ENCODE data around the gene HEPN1.

HEPN1 gene

DNA sequence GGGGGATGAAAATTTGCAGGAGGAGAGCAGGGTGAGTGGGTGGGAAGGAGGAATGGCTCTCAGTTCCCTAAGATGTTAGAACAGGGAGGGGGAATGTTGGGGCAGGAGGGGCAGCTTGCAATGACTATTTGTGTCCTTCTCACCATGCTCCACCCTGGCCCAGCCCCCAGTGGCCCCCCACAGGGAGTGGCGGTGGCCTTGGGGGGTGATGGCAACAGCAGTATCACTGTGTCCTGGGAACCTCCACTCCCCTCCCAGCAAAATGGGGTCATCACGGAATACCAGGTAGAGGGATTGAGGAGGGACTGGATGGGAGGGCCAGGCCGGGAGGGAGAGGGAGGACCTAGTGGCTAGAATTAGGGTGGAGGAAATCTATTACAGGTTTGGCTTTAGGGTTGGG lies 43.6 kb upstream of the HEPN1 start:
- no CpG with 5 or more reads among the region's 3 CpGs for WGBS, 2 donors (ENCODE audit: extremely low coverage in 2 of 2, insufficient read length in 2 of 2, insufficient replicate concordance in 1 of 2)
- H3K9me3 ChIP-seq (replicated peaks in 1 of 2; ENCODE audit: control insufficient read depth in 2 of 2, insufficient read depth in 1 of 2, low read depth in 1 of 2, low read length in 2 of 2), result no peaks in the 10 kb centered on the region
- DNase-seq (ENCODE audit: low spot score), result no peak
- peak overlapping the region; percentile 52 for H3K18ac ChIP-seq (ENCODE audit: low read length)
- H2BK12ac ChIP-seq (ENCODE audit: low read length), result peak overlapping the region; percentile 63
- no peak overlapping the region for H3K9ac ChIP-seq (ENCODE audit: low read depth, low read length, poor library complexity)
- H3K4me3 ChIP-seq (ENCODE audit: low read length in 2 of 2), result peak overlapping the region in 1 of 2 donors; percentile 72
- H3K4ac ChIP-seq (ENCODE audit: low read length), result no peak overlapping the region
- no peak overlapping the region for H3K23ac ChIP-seq (ENCODE audit: low read depth, low read length, poor library complexity)
- peak overlapping the region; percentile 100 for H2AFZ ChIP-seq (ENCODE audit: low read length)
- no peak overlapping the region for H3K27ac ChIP-seq (replicated peaks; ENCODE audit: low read length)
- H3K36me3 ChIP-seq (replicated peaks in 1 of 2; ENCODE audit: control insufficient read depth in 2 of 2, insufficient read depth in 2 of 2, low read length in 2 of 2), result no peaks in the 10 kb centered on the region
- H2BK15ac ChIP-seq (ENCODE audit: low read length), result peak overlapping the region; percentile 90
- peaks cover 0 to 55% (median 36%) of the 10 kb centered on the region in 3 experiments for H3K27me3 ChIP-seq (ENCODE audit: control insufficient read depth in 3 of 3, insufficient read depth in 3 of 3, low read depth in 1 of 3, low read length in 3 of 3)
- peak overlapping the region; percentile 3 for H2AK5ac ChIP-seq (ENCODE audit: low read depth, low read length)
- peak overlapping the region; percentile 91 for H3K4me2 ChIP-seq (ENCODE audit: insufficient read depth, low read length, poor library complexity, severe bottlenecking)
- no peak overlapping the region for H4K91ac ChIP-seq (ENCODE audit: low read depth, low read length, poor library complexity)
- peaks cover 2 to 11% of the 10 kb centered on the region in 2 donors for H3K4me1 ChIP-seq (ENCODE audit: control insufficient read depth in 2 of 2, insufficient read depth in 1 of 2, low read depth in 1 of 2, low read length in 2 of 2)
- H4K8ac ChIP-seq (ENCODE audit: low read depth, low read length), result no peak overlapping the region
- no peak overlapping the region for H3K14ac ChIP-seq (ENCODE audit: low read length)
- H2BK120ac ChIP-seq (ENCODE audit: low read depth, low read length), result no peak overlapping the region
- peak overlapping the region; percentile 91 for H2BK5ac ChIP-seq (ENCODE audit: low read length)
- peaks cover 2% of the 10 kb centered on the region for H3K79me1 ChIP-seq (ENCODE audit: low read depth, low read length)

GRCh38 chr11:124875943-124876817 lies 42.9 kb upstream of the HEPN1 start:
- Histone ChIP-seq H3K79me1 (ENCODE audit: low read depth, low read length) (peaks cover 2% of the 10 kb centered on the region), H3K27ac (replicated peaks; ENCODE audit: low read length) (peak overlapping the region; percentile 81), H2AFZ (ENCODE audit: low read length) (peak overlapping the region; percentile 100), H4K91ac (ENCODE audit: low read depth, low read length, poor library complexity) (no peak overlapping the region), H2BK5ac (ENCODE audit: low read length) (peak overlapping the region; percentile 91), H2BK12ac (ENCODE audit: low read length) (no peak overlapping the region), H3K9ac (ENCODE audit: low read depth, low read length, poor library complexity) (peak overlapping the region; percentile 91), H2AK5ac (ENCODE audit: low read depth, low read length) (no peak overlapping the region), H3K9me3 (replicated peaks in 1 of 2; ENCODE audit: control insufficient read depth in 2 of 2, insufficient read depth in 1 of 2, low read depth in 1 of 2, low read length in 2 of 2) (no peaks in the 10 kb centered on the region), H3K4me1 (ENCODE audit: control insufficient read depth in 2 of 2, insufficient read depth in 1 of 2, low read depth in 1 of 2, low read length in 2 of 2) (peaks cover 2 to 11% of the 10 kb centered on the region in 2 donors), H3K36me3 (replicated peaks in 1 of 2; ENCODE audit: control insufficient read depth in 2 of 2, insufficient read depth in 2 of 2, low read length in 2 of 2) (no peaks in the 10 kb centered on the region), H2BK120ac (ENCODE audit: low read depth, low read length) (peak overlapping the region; percentile 32), H3K4ac (ENCODE audit: low read length) (no peak overlapping the region), H3K23ac (ENCODE audit: low read depth, low read length, poor library complexity) (no peak overlapping the region), H4K8ac (ENCODE audit: low read depth, low read length) (no peak overlapping the region), H3K14ac (ENCODE audit: low read length) (no peak overlapping the region), H2BK15ac (ENCODE audit: low read length) (peak overlapping the region; percentile 90), H3K27me3 (ENCODE audit: control insufficient read depth in 3 of 3, insufficient read depth in 3 of 3, low read depth in 1 of 3, low read length in 3 of 3) (peaks cover 0 to 47% (median 29%) of the 10 kb centered on the region in 3 experiments), H3K4me3 (ENCODE audit: low read length in 2 of 2) (peak overlapping the region; percentile 72 to 83), H3K4me2 (ENCODE audit: insufficient read depth, low read length, poor library complexity, severe bottlenecking) (peak overlapping the region; percentile 91), H3K18ac (ENCODE audit: low read length) (peak overlapping the region; percentile 98)
- WGBS, 2 donors (ENCODE audit: extremely low coverage in 2 of 2, insufficient read length in 2 of 2, insufficient replicate concordance in 1 of 2), result no CpG with 5 or more reads among the region's 69 CpGs
- DNase-seq (ENCODE audit: low spot score), result peak; percentile 91

GRCh38 chr11:124876818-124877630 lies 42.0 kb upstream of the HEPN1 start:
- Histone ChIP-seq H3K23ac (ENCODE audit: low read depth, low read length, poor library complexity) (no peak overlapping the region), H2BK12ac (ENCODE audit: low read length) (peak overlapping the region; percentile 63), H3K14ac (ENCODE audit: low read length) (no peak overlapping the region), H2AFZ (ENCODE audit: low read length) (peak overlapping the region; percentile 100), H3K9me3 (replicated peaks in 1 of 2; ENCODE audit: control insufficient read depth in 2 of 2, insufficient read depth in 1 of 2, low read depth in 1 of 2, low read length in 2 of 2) (no peaks in the 10 kb centered on the region), H4K91ac (ENCODE audit: low read depth, low read length, poor library complexity) (no peak overlapping the region), H2BK120ac (ENCODE audit: low read depth, low read length) (peak overlapping the region; percentile 77), H3K4me3 (ENCODE audit: low read length in 2 of 2) (peak overlapping the region; percentile 31 to 72), H3K27me3 (ENCODE audit: control insufficient read depth in 3 of 3, insufficient read depth in 3 of 3, low read depth in 1 of 3, low read length in 3 of 3) (peaks cover 0 to 39% (median 27%) of the 10 kb centered on the region in 3 experiments), H2BK5ac (ENCODE audit: low read length) (peak overlapping the region; percentile 16), H4K8ac (ENCODE audit: low read depth, low read length) (no peak overlapping the region), H2BK15ac (ENCODE audit: low read length) (peak overlapping the region; percentile 59), H3K4ac (ENCODE audit: low read length) (no peak overlapping the region), H3K18ac (ENCODE audit: low read length) (peak overlapping the region; percentile 80), H3K27ac (replicated peaks; ENCODE audit: low read length) (peak overlapping the region; percentile 42), H2AK5ac (ENCODE audit: low read depth, low read length) (peak overlapping the region; percentile 53), H3K4me1 (ENCODE audit: control insufficient read depth in 2 of 2, insufficient read depth in 1 of 2, low read depth in 1 of 2, low read length in 2 of 2) (peaks cover 2 to 11% of the 10 kb centered on the region in 2 donors), H3K79me1 (ENCODE audit: low read depth, low read length) (peaks cover 2% of the 10 kb centered on the region), H3K9ac (ENCODE audit: low read depth, low read length, poor library complexity) (peak overlapping the region; percentile 30), H3K36me3 (replicated peaks in 1 of 2; ENCODE audit: control insufficient read depth in 2 of 2, insufficient read depth in 2 of 2, low read length in 2 of 2) (no peaks in the 10 kb centered on the region), H3K4me2 (ENCODE audit: insufficient read depth, low read length, poor library complexity, severe bottlenecking) (peak overlapping the region; percentile 91)
- no peak for DNase-seq (ENCODE audit: low spot score)
- WGBS, 2 donors (ENCODE audit: extremely low coverage in 2 of 2, insufficient read length in 2 of 2, insufficient replicate concordance in 1 of 2), result no CpG with 5 or more reads among the region's 30 CpGs

DNA sequence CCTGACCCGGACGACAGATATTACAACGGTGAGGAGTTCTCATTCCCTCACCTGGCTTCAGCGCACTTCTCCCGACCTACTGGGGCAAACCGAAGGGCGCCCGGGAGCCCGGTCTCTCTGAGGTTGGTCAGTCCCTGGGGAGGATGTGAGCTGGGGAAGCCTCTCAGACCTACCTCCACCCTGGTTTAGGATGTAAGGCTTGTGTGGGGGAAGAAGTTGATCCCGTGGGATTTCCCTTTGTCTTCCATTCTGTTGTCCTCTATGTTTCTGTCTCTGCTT lies 41.5 kb upstream of the HEPN1 start:
- Histone ChIP-seq H3K27ac (replicated peaks; ENCODE audit: low read length) (no peak overlapping the region), H3K4me3 (ENCODE audit: low read length in 2 of 2) (peak overlapping the region in 1 of 2 donors; percentile 72)
- WGBS, 2 donors (ENCODE audit: extremely low coverage in 2 of 2, insufficient read length in 2 of 2, insufficient replicate concordance in 1 of 2), result no CpG with 5 or more reads among the region's 10 CpGs

More for the DNA sequence above, 41.5 kb upstream of the HEPN1 start:
- Histone ChIP-seq H2AFZ (ENCODE audit: low read length) (peak overlapping the region; percentile 100), H4K91ac (ENCODE audit: low read depth, low read length, poor library complexity) (no peak overlapping the region), H3K18ac (ENCODE audit: low read length) (peak overlapping the region; percentile 38), H3K9ac (ENCODE audit: low read depth, low read length, poor library complexity) (no peak overlapping the region), H4K8ac (ENCODE audit: low read depth, low read length) (no peak overlapping the region), H3K23ac (ENCODE audit: low read depth, low read length, poor library complexity) (no peak overlapping the region), H3K36me3 (replicated peaks in 1 of 2; ENCODE audit: control insufficient read depth in 2 of 2, insufficient read depth in 2 of 2, low read length in 2 of 2) (no peaks in the 10 kb centered on the region), H2BK12ac (ENCODE audit: low read length) (peak overlapping the region; percentile 63), H3K9me3 (replicated peaks in 1 of 2; ENCODE audit: control insufficient read depth in 2 of 2, insufficient read depth in 1 of 2, low read depth in 1 of 2, low read length in 2 of 2) (no peaks in the 10 kb centered on the region), H3K4ac (ENCODE audit: low read length) (no peak overlapping the region), H3K4me1 (ENCODE audit: control insufficient read depth in 2 of 2, insufficient read depth in 1 of 2, low read depth in 1 of 2, low read length in 2 of 2) (peaks cover 7 to 15% of the 10 kb centered on the region in 2 donors), H2BK15ac (ENCODE audit: low read length) (peak overlapping the region; percentile 59), H3K27me3 (ENCODE audit: control insufficient read depth in 3 of 3, insufficient read depth in 3 of 3, low read depth in 1 of 3, low read length in 3 of 3) (peaks cover 0 to 33% (median 25%) of the 10 kb centered on the region in 3 experiments), H2BK5ac (ENCODE audit: low read length) (peak overlapping the region; percentile 16), H3K4me2 (ENCODE audit: insufficient read depth, low read length, poor library complexity, severe bottlenecking) (no peak overlapping the region), H2AK5ac (ENCODE audit: low read depth, low read length) (peak overlapping the region; percentile 53), H3K79me1 (ENCODE audit: low read depth, low read length) (peaks cover 2% of the 10 kb centered on the region), H2BK120ac (ENCODE audit: low read depth, low read length) (peak overlapping the region; percentile 77), H3K14ac (ENCODE audit: low read length) (no peak overlapping the region)
- DNase-seq (ENCODE audit: low spot score), result no peak
